Subcutaneous adipose tissue (tissue), 4 donors: ENCODE results near the gene FBLN2. TPM values are rescaled to one million over a fixed set of nuclear protein-coding genes. Genes with fewer than 3 reads are reported as not detected.

ENCODE experiments used
- CTCF ChIP-seq: fragments of 450-650 bp; IDR thresholded peaks from one replicate; pipeline ENCODE4 v1.5.1; 2016; ENCODE audit warnings: low read depth, mild to moderate bottlenecking, control low read depth, antibody characterized with exemption, moderate library complexity
- total RNA-seq, 4 donors: library from RNA; depleted of rRNA; stranded (reverse); fragments of >200 nt; gene quantifications; one replicate each; pipeline ENCODE4 v1.1.0, GENCODE V29; 2016

FBLN2 gene
- total RNA-seq, 4 donors from 2014 or later: 215 to 456 (median 410) TPM

GRCh38 chr3:13621381-13622221 is 72.7 kb downstream of the FBLN2 start:
- no peak for TF ChIP-seq CTCF

GRCh38 chr3:13622356-13622755 is 73.4 kb downstream of the FBLN2 start:
- no peak for TF ChIP-seq CTCF

GRCh38 chr3:13623101-13623654 is 74.3 kb downstream of the FBLN2 start:
- TF ChIP-seq CTCF: no peak

GRCh38 chr3:13624021-13624420 is 75.1 kb downstream of the FBLN2 start:
- TF ChIP-seq CTCF: no peak

- no peak for TF ChIP-seq CTCF
These were observed 75.8 kb downstream of the FBLN2 start for GRCh38 chr3:13624671-13625125.

GRCh38 chr3:13626396-13626795 is 77.5 kb downstream of the FBLN2 start:
- no peak for TF ChIP-seq CTCF

- no peak for TF ChIP-seq CTCF
These were observed 78.1 kb downstream of the FBLN2 start for GRCh38 chr3:13626915-13627460.
